ENCODE results near the gene RIPOR1. TPM values are rescaled to one million over a fixed set of nuclear protein-coding genes. Genes with fewer than 3 reads are reported as not detected.

RIPOR1 gene
- total and polyA plus RNA-seq, 8 donors = 31.8 to 53.8 (median 36.2) TPM

- Histone ChIP-seq H3K36me3 (no peaks in the 10 kb centered on the region), H3K4me3 (no peak overlapping the region), H3K27me3 (no peaks in the 10 kb centered on the region), H3K4me1 (no peaks in the 10 kb centered on the region), H3K27ac (no peak overlapping the region), H3K9me3 (no peaks in the 10 kb centered on the region)
- DNase-seq (no peak), FAIRE-seq (no peak), ATAC-seq (no peak)
- WGBS, 2 donors = 80 to 83% methylated on average over 3 of the region's 3 CpGs
- no peak for TF ChIP-seq CTCF (IDR thresholded peaks at IDR 0.05)
- intact Hi-C loops (cut with DNase I) = no loop called here
These were observed 11.5 kb upstream of the RIPOR1 start for GRCh38 chr16:67517155-67517445.

- no peaks in the 10 kb centered on the region for H3K36me3 ChIP-seq
- H3K4me3 ChIP-seq = no peak overlapping the region
- no peaks in the 10 kb centered on the region for H3K4me1 ChIP-seq
- 59 to 64% methylated on average over 11 of the region's 11 CpGs for WGBS, 2 donors
- ATAC-seq (no peak), DNase-seq (no peak), FAIRE-seq (no peak)
- intact Hi-C loops (cut with DNase I) = no loop called here
- no peak for TF ChIP-seq CTCF (IDR thresholded peaks at IDR 0.05)
- no peak overlapping the region for H3K27ac ChIP-seq
- H3K27me3 ChIP-seq = no peaks in the 10 kb centered on the region
- H3K9me3 ChIP-seq = no peaks in the 10 kb centered on the region
These were observed 10.8 kb upstream of the RIPOR1 start for GRCh38 chr16:67517661-67518423.

GRCh38 chr16:67518676-67519075 is 10.0 kb upstream of the RIPOR1 start:
- FAIRE-seq (no peak), ATAC-seq (no peak)
- no peak overlapping the region for H3K4me3 ChIP-seq

GRCh38 chr16:67519242-67519641 is 9.4 kb upstream of the RIPOR1 start:
- FAIRE-seq = no peak
- intact Hi-C loops (cut with DNase I) = no loop called here
- Histone ChIP-seq H3K4me1 (no peaks in the 10 kb centered on the region), H3K4me3 (no peak overlapping the region), H3K36me3 (no peaks in the 10 kb centered on the region), H3K27me3 (no peaks in the 10 kb centered on the region), H3K9me3 (no peaks in the 10 kb centered on the region), H3K27ac (no peak overlapping the region)
- no peak for ATAC-seq
- TF ChIP-seq CTCF (IDR thresholded peaks at IDR 0.05) = no peak
- DNase-seq = no peak
- WGBS, 2 donors = 61 to 71% methylated on average over 4 of the region's 4 CpGs

More at GRCh38 chr16:67518676-67519075, 10.0 kb upstream of the RIPOR1 start:
- 82 to 85% methylated on average over 8 of the region's 8 CpGs for WGBS, 2 donors
- no peaks in the 10 kb centered on the region for H3K36me3 ChIP-seq
- no peak for DNase-seq
- no peaks in the 10 kb centered on the region for H3K9me3 ChIP-seq
- no peaks in the 10 kb centered on the region for H3K27me3 ChIP-seq
- no peaks in the 10 kb centered on the region for H3K4me1 ChIP-seq
- H3K27ac ChIP-seq = no peak overlapping the region
- TF ChIP-seq CTCF (IDR thresholded peaks at IDR 0.05) = no peak
- intact Hi-C loops (cut with DNase I) = no loop called here

DNA sequence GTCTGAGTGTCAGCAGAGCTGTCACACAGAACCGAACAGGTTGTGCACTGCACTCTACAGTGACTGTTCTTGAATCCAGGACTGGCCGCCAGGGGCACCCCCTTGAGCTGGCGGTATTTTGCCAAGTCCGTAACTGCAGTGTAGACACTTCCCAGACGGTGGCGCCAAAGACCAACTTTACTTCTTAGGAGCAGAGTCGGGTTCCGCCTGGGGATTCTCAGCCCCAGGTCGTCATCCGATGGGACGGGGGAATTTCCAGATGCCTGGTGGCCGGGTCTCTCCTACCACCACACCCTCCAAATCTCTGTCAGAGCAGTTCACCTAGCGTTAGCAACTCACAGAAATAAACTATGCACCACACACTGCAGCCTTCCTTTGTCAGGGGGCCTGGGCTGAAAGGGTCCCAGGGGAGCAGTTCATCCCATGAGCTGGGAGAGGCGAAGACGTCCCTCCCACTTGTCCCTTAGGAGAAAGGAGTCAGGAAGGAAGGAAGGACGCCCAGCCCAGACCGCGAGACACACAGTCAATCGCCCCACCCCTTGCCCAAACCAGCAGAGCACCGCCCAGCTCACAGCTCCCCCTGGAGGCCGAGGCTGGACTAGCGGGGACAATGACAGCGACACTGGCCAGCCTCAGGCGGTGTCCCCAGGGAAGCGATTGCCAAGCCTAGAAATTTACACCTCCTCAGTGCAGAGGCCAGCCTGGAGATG is 7.4 kb upstream of the RIPOR1 start:
- TF ChIP-seq CTCF (IDR thresholded peaks at IDR 0.05) = peak; percentile 59 to 74 (median 70)
- WGBS, 2 donors = 0% methylated on average over 25 of the region's 25 CpGs
- Histone ChIP-seq H3K4me3 (peak overlapping the region in 3 of 4 donors; percentile 13 to 38 (median 33)), H3K27me3 (no peaks in the 10 kb centered on the region), H3K36me3 (no peaks in the 10 kb centered on the region), H3K27ac (peak overlapping the region; percentile 63 to 90 (median 72)), H3K9me3 (no peaks in the 10 kb centered on the region), H3K4me1 (no peaks in the 10 kb centered on the region)
- FAIRE-seq (no peak), DNase-seq (peak; percentile 89 to 98 (median 96)), ATAC-seq (peak; percentile 95 to 98 (median 96))
- intact Hi-C loops (cut with DNase I) = loop anchor here in 2 of 3 donors (10.0 kb wide), 2 partner anchors 144 to 414 kb away; partner anchors contain the start of genes ACD (in 1 of the 2), C16orf86 (in 1 of the 2), CTRL (in 1 of the 2) and ENKD1 (in 1 of the 2)
